MM.1S (cell line): Measurements from ENCODE around the gene UST.

Source experiments
- EZH2 ChIP-seq: fragments of 300-600 bp; sonication (generic); optimal IDR thresholded peaks from 2 replicates; pipeline ENCODE3; 2017; ENCODE audit warnings: low read depth, mild to moderate bottlenecking, antibody characterized with exemption, low read length, mixed read lengths
- EZH2phosphoT487 ChIP-seq: fragments of 300-600 bp; sonication (generic); IDR thresholded peaks from 2 replicates; pipeline ENCODE4 v1.6.1; 2018; ENCODE audit warnings: antibody characterized with exemption, low read length
- TF ChIP-seq, protein P1 (sequence below): fragments of 300-600 bp; sonication (generic); IDR thresholded peaks from 2 replicates; pipeline ENCODE4 v1.5.1; 2016; ENCODE audit warnings: antibody characterized with exemption, low read length, mixed read lengths

DNA sequence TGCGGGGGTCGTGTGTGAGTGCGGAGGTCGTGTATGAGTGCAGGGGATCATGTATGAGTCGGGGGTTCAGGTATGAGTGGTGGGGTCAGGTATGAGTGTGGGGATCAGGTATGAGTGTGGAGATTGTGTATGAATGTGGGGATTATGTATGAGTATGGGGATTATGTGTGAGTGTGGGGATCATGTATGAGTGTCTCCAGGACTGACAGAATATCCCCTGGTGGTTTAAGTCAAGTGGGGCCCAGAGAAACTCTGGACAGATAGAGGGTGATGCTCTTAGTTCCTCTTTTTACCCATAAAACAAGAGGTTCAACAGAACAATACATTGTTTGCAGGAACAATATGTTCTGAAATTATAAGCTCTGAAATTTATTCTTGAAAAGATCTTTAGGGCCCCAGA, 131.9 kb downstream of the UST start:
- TF ChIP-seq, protein P1, sequence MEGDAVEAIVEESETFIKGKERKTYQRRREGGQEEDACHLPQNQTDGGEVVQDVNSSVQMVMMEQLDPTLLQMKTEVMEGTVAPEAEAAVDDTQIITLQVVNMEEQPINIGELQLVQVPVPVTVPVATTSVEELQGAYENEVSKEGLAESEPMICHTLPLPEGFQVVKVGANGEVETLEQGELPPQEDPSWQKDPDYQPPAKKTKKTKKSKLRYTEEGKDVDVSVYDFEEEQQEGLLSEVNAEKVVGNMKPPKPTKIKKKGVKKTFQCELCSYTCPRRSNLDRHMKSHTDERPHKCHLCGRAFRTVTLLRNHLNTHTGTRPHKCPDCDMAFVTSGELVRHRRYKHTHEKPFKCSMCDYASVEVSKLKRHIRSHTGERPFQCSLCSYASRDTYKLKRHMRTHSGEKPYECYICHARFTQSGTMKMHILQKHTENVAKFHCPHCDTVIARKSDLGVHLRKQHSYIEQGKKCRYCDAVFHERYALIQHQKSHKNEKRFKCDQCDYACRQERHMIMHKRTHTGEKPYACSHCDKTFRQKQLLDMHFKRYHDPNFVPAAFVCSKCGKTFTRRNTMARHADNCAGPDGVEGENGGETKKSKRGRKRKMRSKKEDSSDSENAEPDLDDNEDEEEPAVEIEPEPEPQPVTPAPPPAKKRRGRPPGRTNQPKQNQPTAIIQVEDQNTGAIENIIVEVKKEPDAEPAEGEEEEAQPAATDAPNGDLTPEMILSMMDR: no peak
- TF ChIP-seq EZH2 (no peak), EZH2phosphoT487 (no peak)
